Measurements from ENCODE around the gene TUBA1B. TPM values are rescaled to one million over a fixed set of nuclear protein-coding genes. Genes with fewer than 3 reads are reported as not detected.
A peak's percentile ranks its signal among the peaks of the same experiment; 100 is the strongest.
"Not testable (repeated sequence)": the region's sequence is repeated elsewhere in the genome, so short reads cannot be mapped to it uniquely, and the experiment has no call there.

TUBA1B gene
- total RNA-seq (100 to 1,000 TPM; 403 to 813 TPM), polyA plus RNA-seq (100 to 1,000 TPM; 619 to 672 TPM)
- long read RNA-seq, donor 1, transcript TUBA1B-202 (4 exons, 1,627 nt): major isoform, 1,214 of 1,640 reads
- long read RNA-seq, donor 1, transcript TUBA1B-201 (3 exons, 3,198 nt): minor isoform, 173 of 1,640 reads
- long read RNA-seq, donor 1, partial matches to known transcripts: 67 of 1,640 reads
- long read RNA-seq, donor 1, other reads (novel, unspliced or antisense): 186 of 1,640 reads
- long read RNA-seq, donor 2, transcript TUBA1B-201 (3 exons, 3,198 nt): minor isoform, 14 of 118 reads
- long read RNA-seq, donor 2, transcript TUBA1B-202 (4 exons, 1,627 nt): major isoform, 70 of 118 reads
- long read RNA-seq, donor 2, partial matches to known transcripts: 5 of 118 reads
- long read RNA-seq, donor 2, other reads (novel, unspliced or antisense): 29 of 118 reads

- peaks cover 0 to 4% of the 10 kb centered on the region in 2 donors for H3K36me3 ChIP-seq (ENCODE audit: control insufficient read depth in 1 of 2, insufficient read depth in 2 of 2, low read length in 1 of 2)
- H3K27ac ChIP-seq (ENCODE audit: low read depth in 1 of 2, low read length in 2 of 2): peak within 1 kb of the TSS; percentile 95 to 98
- H3K27me3 ChIP-seq (ENCODE audit: control insufficient read depth in 1 of 2, insufficient read depth in 2 of 2, low read length in 1 of 2): no peaks in the 10 kb centered on the region
- no peaks in the 10 kb centered on the region for H3K9me3 ChIP-seq (ENCODE audit: control insufficient read depth, low read length)
- no peaks in the 10 kb centered on the region for H3K4me1 ChIP-seq (ENCODE audit: control insufficient read depth in 1 of 2, insufficient read depth in 2 of 2, low read length in 2 of 2)
- 0% methylated on average over 54 to 79 of the region's 79 CpGs for WGBS, 2 donors
- intact Hi-C loops (cut with DNase I): loop anchor here (2.0 to 10.0 kb wide), 5 partner anchors 20 to 134 kb away; partner anchors contain the start of genes TUBA1A (in 2 of the 2), KMT2D (in 1 of the 2), LMBR1L (in 1 of the 2) and TUBA1C (in 1 of the 2)
- peak within 1 kb of the TSS; percentile 72 to 98 for H3K4me3 ChIP-seq (ENCODE audit: low read length in 2 of 2)
- DNase-seq: peak; percentile 94 to 97
- ATAC-seq (ENCODE audit: low FRiP score): peak; percentile 97
These were observed at the start of gene TUBA1B for GRCh38 chr12:49131051-49131893. Gene TUBA1B (minus strand): TSS chr12:49131395. CDS start chr12:49131300, 95 bp downstream.

GRCh38 chr12:49174218-49174617, 43.0 kb upstream of the TUBA1B start:
- Histone ChIP-seq H3K9me3 (ENCODE audit: control insufficient read depth, low read length) (no peaks in the 10 kb centered on the region), H3K4me3 (ENCODE audit: low read length in 2 of 2) (no peak overlapping the region), H3K27ac (ENCODE audit: low read depth in 1 of 2, low read length in 2 of 2) (no peak overlapping the region), H3K27me3 (ENCODE audit: control insufficient read depth in 1 of 2, insufficient read depth in 2 of 2, low read length in 1 of 2) (no peaks in the 10 kb centered on the region), H3K36me3 (ENCODE audit: control insufficient read depth in 1 of 2, insufficient read depth in 2 of 2, low read length in 1 of 2) (no peaks in the 10 kb centered on the region), H3K4me1 (ENCODE audit: control insufficient read depth in 1 of 2, insufficient read depth in 2 of 2, low read length in 2 of 2) (no peaks in the 10 kb centered on the region)
- DNase-seq (no peak), ATAC-seq (ENCODE audit: low FRiP score) (no peak)
- 79 to 85% methylated on average over 5 of the region's 5 CpGs for WGBS, 2 donors
- intact Hi-C loops (cut with DNase I): no loop called here

- no peak overlapping the region for H3K27ac ChIP-seq (ENCODE audit: low read depth in 1 of 2, low read length in 2 of 2)
- DNase-seq (no peak), ATAC-seq (ENCODE audit: low FRiP score) (no peak)
- no peak overlapping the region for H3K4me3 ChIP-seq (ENCODE audit: low read length in 2 of 2)
- no peaks in the 10 kb centered on the region for H3K36me3 ChIP-seq (ENCODE audit: control insufficient read depth in 1 of 2, insufficient read depth in 2 of 2, low read length in 1 of 2)
- H3K9me3 ChIP-seq (ENCODE audit: control insufficient read depth, low read length): no peaks in the 10 kb centered on the region
- no peaks in the 10 kb centered on the region for H3K27me3 ChIP-seq (ENCODE audit: control insufficient read depth in 1 of 2, insufficient read depth in 2 of 2, low read length in 1 of 2)
- no peaks in the 10 kb centered on the region for H3K4me1 ChIP-seq (ENCODE audit: control insufficient read depth in 1 of 2, insufficient read depth in 2 of 2, low read length in 2 of 2)
- intact Hi-C loops (cut with DNase I): no loop called here
These were observed 39.7 kb upstream of the TUBA1B start for GRCh38 chr12:49170924-49171323.

GRCh38 chr12:49165114-49165513, 33.9 kb upstream of the TUBA1B start:
- intact Hi-C loops (cut with DNase I): no loop called here
- Histone ChIP-seq H3K36me3 (ENCODE audit: control insufficient read depth in 1 of 2, insufficient read depth in 2 of 2, low read length in 1 of 2) (no peaks in the 10 kb centered on the region), H3K4me1 (ENCODE audit: control insufficient read depth in 1 of 2, insufficient read depth in 2 of 2, low read length in 2 of 2) (no peaks in the 10 kb centered on the region), H3K27me3 (ENCODE audit: control insufficient read depth in 1 of 2, insufficient read depth in 2 of 2, low read length in 1 of 2) (no peaks in the 10 kb centered on the region), H3K9me3 (ENCODE audit: control insufficient read depth, low read length) (no peaks in the 10 kb centered on the region), H3K27ac (ENCODE audit: low read depth in 1 of 2, low read length in 2 of 2) (no peak overlapping the region), H3K4me3 (ENCODE audit: low read length in 2 of 2) (no peak overlapping the region)
- ATAC-seq (ENCODE audit: low FRiP score) (no peak), DNase-seq (no peak)
- WGBS, 2 donors: 87 to 95% methylated on average over 2 of the region's 2 CpGs

GRCh38 chr12:49161901-49162300, 30.7 kb upstream of the TUBA1B start:
- H3K27me3 ChIP-seq (ENCODE audit: control insufficient read depth in 1 of 2, insufficient read depth in 2 of 2, low read length in 1 of 2); DNase-seq; H3K36me3 ChIP-seq (ENCODE audit: control insufficient read depth in 1 of 2, insufficient read depth in 2 of 2, low read length in 1 of 2); intact Hi-C loops (cut with DNase I); H3K4me3 ChIP-seq (ENCODE audit: low read length in 2 of 2); H3K9me3 ChIP-seq (ENCODE audit: control insufficient read depth, low read length); ATAC-seq (ENCODE audit: low FRiP score); H3K27ac ChIP-seq (ENCODE audit: low read depth in 1 of 2, low read length in 2 of 2); H3K4me1 ChIP-seq (ENCODE audit: control insufficient read depth in 1 of 2, insufficient read depth in 2 of 2, low read length in 2 of 2): not testable (repeated sequence)
- 85 to 95% methylated on average over 4 of the region's 4 CpGs for WGBS, 2 donors

- ATAC-seq (ENCODE audit: low FRiP score) (no peak), DNase-seq (no peak)
- no peaks in the 10 kb centered on the region for H3K36me3 ChIP-seq (ENCODE audit: control insufficient read depth in 1 of 2, insufficient read depth in 2 of 2, low read length in 1 of 2)
- intact Hi-C loops (cut with DNase I): no loop called here
- H3K27ac ChIP-seq (ENCODE audit: low read depth in 1 of 2, low read length in 2 of 2): no peak overlapping the region
- no peaks in the 10 kb centered on the region for H3K4me1 ChIP-seq (ENCODE audit: control insufficient read depth in 1 of 2, insufficient read depth in 2 of 2, low read length in 2 of 2)
- no peaks in the 10 kb centered on the region for H3K9me3 ChIP-seq (ENCODE audit: control insufficient read depth, low read length)
- no peak overlapping the region for H3K4me3 ChIP-seq (ENCODE audit: low read length in 2 of 2)
- H3K27me3 ChIP-seq (ENCODE audit: control insufficient read depth in 1 of 2, insufficient read depth in 2 of 2, low read length in 1 of 2): no peaks in the 10 kb centered on the region
- WGBS, 2 donors: 78 to 83% methylated on average over 6 of the region's 6 CpGs
These were observed 30.0 kb upstream of the TUBA1B start for GRCh38 chr12:49161092-49161795.

GRCh38 chr12:49160399-49160798, 29.2 kb upstream of the TUBA1B start:
- no peak overlapping the region for H3K4me3 ChIP-seq (ENCODE audit: low read length in 2 of 2)
- DNase-seq: no peak
- no peak overlapping the region for H3K27ac ChIP-seq (ENCODE audit: low read depth in 1 of 2, low read length in 2 of 2)
- intact Hi-C loops (cut with DNase I): no loop called here
- H3K9me3 ChIP-seq (ENCODE audit: control insufficient read depth, low read length): no peaks in the 10 kb centered on the region
- 79 to 82% methylated on average over 2 of the region's 2 CpGs for WGBS, 2 donors
- H3K27me3 ChIP-seq (ENCODE audit: control insufficient read depth in 1 of 2, insufficient read depth in 2 of 2, low read length in 1 of 2): no peaks in the 10 kb centered on the region
- H3K36me3 ChIP-seq (ENCODE audit: control insufficient read depth in 1 of 2, insufficient read depth in 2 of 2, low read length in 1 of 2): no peaks in the 10 kb centered on the region
- no peaks in the 10 kb centered on the region for H3K4me1 ChIP-seq (ENCODE audit: control insufficient read depth in 1 of 2, insufficient read depth in 2 of 2, low read length in 2 of 2)
- ATAC-seq (ENCODE audit: low FRiP score): no peak

- ATAC-seq (ENCODE audit: low FRiP score) (no peak), DNase-seq (no peak)
- H3K4me3 ChIP-seq (ENCODE audit: low read length in 2 of 2): no peak overlapping the region
- H3K36me3 ChIP-seq (ENCODE audit: control insufficient read depth in 1 of 2, insufficient read depth in 2 of 2, low read length in 1 of 2): no peaks in the 10 kb centered on the region
- WGBS, 2 donors: 68 to 74% methylated on average over 3 of the region's 3 CpGs
- intact Hi-C loops (cut with DNase I): no loop called here
- no peaks in the 10 kb centered on the region for H3K4me1 ChIP-seq (ENCODE audit: control insufficient read depth in 1 of 2, insufficient read depth in 2 of 2, low read length in 2 of 2)
- H3K27me3 ChIP-seq (ENCODE audit: control insufficient read depth in 1 of 2, insufficient read depth in 2 of 2, low read length in 1 of 2): no peaks in the 10 kb centered on the region
- no peaks in the 10 kb centered on the region for H3K9me3 ChIP-seq (ENCODE audit: control insufficient read depth, low read length)
- no peak overlapping the region for H3K27ac ChIP-seq (ENCODE audit: low read depth in 1 of 2, low read length in 2 of 2)
These were observed 23.0 kb upstream of the TUBA1B start for GRCh38 chr12:49154221-49154620.

All from aorta (tissue), 5 donors.